GM12874 (cell line): Measurements from ENCODE around the gene ST8SIA2.

Source experiments
- TF ChIP-seq, protein P1 (sequence below): IDR thresholded peaks from 2 replicates; pipeline ENCODE4 v1.5.1; 2011; ENCODE audit warnings: low read depth, mild to moderate bottlenecking, control low read depth, low read length, moderate library complexity; ENCODE audit not compliant: insufficient read depth

Gene ST8SIA2

DNA sequence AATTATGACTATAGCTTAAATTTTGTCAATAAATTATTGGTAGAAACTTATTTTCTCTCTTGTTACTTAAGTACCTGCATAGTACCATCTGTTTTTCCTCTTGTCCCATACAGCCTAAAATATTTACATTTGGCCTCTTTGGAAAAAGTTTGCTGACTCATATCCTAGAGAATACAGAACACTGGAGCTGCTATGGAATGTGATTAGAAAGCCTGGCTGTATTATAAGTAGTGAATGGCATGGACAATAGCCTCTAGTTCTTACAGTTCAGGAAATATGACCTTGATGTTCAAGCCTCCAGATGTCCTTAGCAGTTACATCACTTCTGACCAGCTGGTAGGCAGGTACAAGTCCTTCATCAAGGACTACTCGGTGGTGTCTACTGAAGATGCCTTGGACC, 28.3 kb downstream of the ST8SIA2 start:
- TF ChIP-seq, protein P1, sequence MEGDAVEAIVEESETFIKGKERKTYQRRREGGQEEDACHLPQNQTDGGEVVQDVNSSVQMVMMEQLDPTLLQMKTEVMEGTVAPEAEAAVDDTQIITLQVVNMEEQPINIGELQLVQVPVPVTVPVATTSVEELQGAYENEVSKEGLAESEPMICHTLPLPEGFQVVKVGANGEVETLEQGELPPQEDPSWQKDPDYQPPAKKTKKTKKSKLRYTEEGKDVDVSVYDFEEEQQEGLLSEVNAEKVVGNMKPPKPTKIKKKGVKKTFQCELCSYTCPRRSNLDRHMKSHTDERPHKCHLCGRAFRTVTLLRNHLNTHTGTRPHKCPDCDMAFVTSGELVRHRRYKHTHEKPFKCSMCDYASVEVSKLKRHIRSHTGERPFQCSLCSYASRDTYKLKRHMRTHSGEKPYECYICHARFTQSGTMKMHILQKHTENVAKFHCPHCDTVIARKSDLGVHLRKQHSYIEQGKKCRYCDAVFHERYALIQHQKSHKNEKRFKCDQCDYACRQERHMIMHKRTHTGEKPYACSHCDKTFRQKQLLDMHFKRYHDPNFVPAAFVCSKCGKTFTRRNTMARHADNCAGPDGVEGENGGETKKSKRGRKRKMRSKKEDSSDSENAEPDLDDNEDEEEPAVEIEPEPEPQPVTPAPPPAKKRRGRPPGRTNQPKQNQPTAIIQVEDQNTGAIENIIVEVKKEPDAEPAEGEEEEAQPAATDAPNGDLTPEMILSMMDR: no peak

DNA sequence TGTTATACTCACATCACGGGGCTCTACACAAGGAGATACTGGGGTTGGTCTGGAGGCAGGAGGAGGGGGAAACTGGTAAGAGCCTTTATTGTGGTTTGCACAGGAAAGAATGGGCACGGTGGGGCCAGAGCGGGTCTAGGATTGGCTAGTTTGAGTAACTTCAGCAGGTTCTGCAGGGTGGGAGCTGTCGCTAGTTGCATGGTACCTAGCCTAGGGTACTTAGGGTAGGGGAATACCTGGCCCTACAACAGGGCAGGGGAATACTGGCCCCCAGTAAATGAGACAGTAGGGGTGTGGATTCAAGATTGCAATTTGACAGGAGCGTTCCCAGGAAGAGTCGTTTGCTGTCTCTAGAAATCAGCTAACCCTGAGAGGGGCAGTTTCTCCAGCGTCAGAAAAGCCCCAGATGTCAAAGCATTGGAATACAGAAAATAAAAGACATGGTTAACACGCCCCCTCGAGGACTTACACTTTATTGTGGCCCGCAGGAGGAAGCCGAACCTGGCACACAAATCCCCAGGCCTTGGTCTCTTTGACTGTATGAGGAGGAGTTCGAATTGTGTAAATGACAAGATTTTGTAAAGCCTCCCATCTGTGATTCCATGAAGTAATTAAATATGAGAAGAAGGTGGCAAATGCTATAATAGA, 32.0 kb downstream of the ST8SIA2 start:
- TF ChIP-seq, protein P1: no peak

DNA sequence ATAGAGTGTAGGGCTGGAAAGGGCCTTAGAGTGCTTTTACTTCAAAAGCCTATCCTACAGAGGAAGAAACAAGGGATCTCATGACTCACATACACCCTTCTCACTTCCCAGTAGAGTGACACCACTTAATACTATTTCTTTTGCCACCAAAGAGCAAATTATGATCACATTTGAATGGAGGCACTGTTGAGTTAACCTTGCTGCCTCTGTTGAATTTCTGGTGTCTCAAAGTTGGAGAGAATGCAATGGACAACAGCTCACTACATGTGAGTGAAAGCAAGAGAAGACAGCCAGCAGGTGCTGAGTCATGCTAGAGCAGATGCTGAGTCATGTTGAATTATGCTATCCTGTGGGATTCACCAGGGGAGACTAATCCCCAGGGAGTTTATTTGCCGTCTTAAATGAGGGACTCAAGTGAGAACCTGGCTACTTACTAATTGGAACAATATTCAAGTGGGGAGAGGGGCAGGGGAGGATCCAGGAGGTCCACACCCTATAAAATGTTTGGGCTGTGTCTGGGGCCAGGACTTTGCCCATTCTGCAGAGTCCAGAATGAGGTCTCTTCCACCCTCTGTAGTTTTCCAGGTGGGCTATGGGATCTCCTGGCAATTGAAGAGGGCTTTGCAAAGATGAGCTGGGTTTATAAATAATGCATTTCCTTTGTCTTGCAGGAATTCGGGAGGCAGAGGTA, 35.8 kb downstream of the ST8SIA2 start:
- TF ChIP-seq, protein P1: no peak

DNA sequence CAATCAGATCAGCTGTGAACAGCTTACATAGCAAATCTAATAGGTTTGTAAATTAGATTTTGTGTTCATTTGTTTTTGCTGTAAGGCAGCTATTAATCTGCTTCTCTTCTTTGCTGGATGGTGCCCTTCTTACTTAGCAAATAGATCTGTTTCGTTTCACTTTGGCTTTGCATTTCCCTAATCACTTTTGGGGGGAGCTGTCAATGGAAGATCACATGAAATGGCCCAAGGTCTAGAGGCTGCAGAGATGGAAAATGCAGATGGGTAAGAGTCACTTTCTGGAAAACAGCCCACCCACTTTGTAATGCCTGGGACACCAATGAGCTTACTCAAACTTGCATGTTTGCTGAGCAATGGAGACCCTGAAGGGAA, 36.4 kb downstream of the ST8SIA2 start:
- TF ChIP-seq, protein P1: no peak

DNA sequence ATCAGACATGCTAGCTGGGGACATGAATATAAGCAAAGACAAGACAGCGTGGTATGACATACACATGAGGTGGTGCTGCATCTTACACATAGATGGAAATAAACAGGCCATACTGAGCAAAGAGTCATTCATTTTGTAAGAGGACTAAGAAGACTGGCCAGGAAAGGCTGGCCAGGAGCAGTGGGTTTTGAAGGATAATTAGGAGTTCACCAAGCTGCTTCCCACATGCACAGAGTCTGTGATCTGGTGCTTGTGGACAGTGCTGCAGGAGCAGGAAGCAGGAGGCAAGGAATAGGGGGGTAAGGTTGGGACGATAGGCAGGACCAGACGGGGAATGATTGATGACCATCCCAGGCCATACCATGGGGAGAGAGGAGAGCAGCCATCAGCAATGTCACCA, 41.5 kb downstream of the ST8SIA2 start:
- TF ChIP-seq, protein P1: no peak

DNA sequence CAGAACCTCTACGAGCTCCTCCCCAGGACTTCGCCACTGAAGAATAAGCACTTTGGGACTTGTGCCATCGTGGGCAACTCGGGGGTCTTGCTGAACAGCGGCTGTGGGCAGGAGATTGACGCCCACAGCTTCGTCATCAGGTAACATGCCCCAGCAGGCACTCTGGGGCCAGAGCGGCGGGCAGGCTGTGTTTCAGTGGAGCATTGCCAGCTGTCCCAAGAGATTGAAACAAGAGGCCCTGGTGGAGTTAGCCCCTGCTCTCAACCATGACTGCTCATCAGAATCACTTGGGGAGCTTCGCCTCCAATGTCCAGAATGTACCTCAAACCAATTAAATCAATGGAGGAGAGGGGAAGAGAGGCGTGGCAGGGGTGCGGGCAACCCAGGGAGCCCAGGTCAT, 44.8 kb downstream of the ST8SIA2 start:
- TF ChIP-seq, protein P1: no peak

DNA sequence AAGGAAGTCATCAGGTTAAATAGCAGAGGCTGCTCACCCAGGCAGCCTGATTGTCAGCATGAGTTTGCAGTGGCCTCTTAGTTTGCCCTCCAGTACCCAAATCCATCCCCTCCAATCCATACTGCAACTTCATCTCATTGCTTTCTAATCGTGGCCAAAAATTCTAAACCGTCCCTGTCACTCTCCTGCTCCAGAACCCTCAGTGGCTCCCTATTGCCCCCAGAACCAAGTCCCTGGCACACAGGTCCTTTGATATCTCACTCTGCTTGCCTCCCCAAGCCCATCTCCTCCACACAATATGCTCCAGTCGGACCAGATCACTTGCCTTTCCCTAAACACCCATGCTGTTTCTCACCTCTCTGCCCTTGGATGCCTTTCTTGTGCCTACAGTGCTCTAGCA, 49.7 kb downstream of the ST8SIA2 start:
- TF ChIP-seq, protein P1: no peak
